ENCODE data around the gene RHOBTB1.

The RHOBTB1 gene

DNA sequence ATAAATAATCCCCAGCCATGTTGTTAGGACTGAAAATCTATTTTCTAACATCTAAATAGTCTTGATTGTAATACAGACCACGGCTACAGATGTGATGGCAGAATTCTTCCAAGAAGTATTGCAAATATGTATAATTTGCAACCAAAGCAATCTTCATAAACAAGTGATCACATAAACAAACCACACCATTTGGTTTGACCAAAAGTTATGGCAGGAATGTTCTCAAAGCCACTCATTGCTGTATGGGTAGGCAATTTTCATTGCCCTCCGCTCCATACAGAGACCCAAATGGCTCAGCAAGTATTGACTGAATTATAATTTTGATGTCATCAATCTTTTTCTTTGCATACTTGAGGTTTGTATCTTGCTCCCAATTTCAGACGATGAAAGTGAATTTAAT is 19.0 kb upstream of the RHOBTB1 start:
- no peaks in the 10 kb centered on the region for H3K36me3 ChIP-seq (ENCODE audit: control insufficient read depth, low read length)
- no peaks in the 10 kb centered on the region for H3K9me2 ChIP-seq (replicated peaks; ENCODE audit: control insufficient read depth, low read length)
- no peak overlapping the region for H3K4me3 ChIP-seq (ENCODE audit: low read length)
- no peak overlapping the region for H3K27ac ChIP-seq (ENCODE audit: low read depth, low read length)
- no peaks in the 10 kb centered on the region for H3K79me2 ChIP-seq (ENCODE audit: control insufficient read depth, low read length)
- H3K9me3 ChIP-seq (ENCODE audit: control insufficient read depth, insufficient read depth, low read length): no peaks in the 10 kb centered on the region
- no peak overlapping the region for H3K4me2 ChIP-seq (ENCODE audit: low read length)
- no peak for TF ChIP-seq EZH2phosphoT487 (IDR thresholded peaks at IDR 0.05; ENCODE audit: borderline replicate concordance, low read length)
- TF ChIP-seq, protein P1, sequence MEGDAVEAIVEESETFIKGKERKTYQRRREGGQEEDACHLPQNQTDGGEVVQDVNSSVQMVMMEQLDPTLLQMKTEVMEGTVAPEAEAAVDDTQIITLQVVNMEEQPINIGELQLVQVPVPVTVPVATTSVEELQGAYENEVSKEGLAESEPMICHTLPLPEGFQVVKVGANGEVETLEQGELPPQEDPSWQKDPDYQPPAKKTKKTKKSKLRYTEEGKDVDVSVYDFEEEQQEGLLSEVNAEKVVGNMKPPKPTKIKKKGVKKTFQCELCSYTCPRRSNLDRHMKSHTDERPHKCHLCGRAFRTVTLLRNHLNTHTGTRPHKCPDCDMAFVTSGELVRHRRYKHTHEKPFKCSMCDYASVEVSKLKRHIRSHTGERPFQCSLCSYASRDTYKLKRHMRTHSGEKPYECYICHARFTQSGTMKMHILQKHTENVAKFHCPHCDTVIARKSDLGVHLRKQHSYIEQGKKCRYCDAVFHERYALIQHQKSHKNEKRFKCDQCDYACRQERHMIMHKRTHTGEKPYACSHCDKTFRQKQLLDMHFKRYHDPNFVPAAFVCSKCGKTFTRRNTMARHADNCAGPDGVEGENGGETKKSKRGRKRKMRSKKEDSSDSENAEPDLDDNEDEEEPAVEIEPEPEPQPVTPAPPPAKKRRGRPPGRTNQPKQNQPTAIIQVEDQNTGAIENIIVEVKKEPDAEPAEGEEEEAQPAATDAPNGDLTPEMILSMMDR (IDR thresholded peaks at IDR 0.05; ENCODE audit: low read depth, low read length, poor library complexity, severe bottlenecking): no peak
- no peaks in the 10 kb centered on the region for H3F3A ChIP-seq (ENCODE audit: control insufficient read depth, insufficient read depth)
- peaks cover 8% of the 10 kb centered on the region; the same call in 1 of the 2 replicates for H3K27me3 ChIP-seq (ENCODE audit: control insufficient read depth, low read length)
- H3K4me1 ChIP-seq (ENCODE audit: control insufficient read depth, low read length): peaks cover 6% of the 10 kb centered on the region; the same call in 1 of the 2 replicates
- no peaks in the 10 kb centered on the region for H4K20me1 ChIP-seq (ENCODE audit: control insufficient read depth, insufficient read depth, low read depth, low read length)

DNA sequence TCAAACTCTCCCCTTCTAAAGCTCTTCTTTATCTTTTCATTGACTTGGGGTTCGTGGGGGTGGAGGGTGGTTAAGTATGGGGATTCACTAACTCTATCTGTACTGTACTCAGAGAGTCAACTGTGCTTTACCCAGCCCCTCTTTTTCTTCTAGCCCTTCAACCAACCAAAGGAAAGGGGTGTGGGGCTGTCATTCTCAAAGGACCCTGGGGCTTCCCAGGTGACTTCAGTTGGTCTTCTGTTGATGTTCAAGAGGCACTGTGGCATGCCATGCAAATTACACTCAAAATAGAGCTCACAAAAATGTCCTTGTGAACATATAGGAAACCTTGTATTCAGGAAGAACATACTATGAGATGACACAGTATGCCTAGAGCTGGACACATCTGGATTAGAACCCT is 16.9 kb upstream of the RHOBTB1 start:
- no peak overlapping the region for H3K4me2 ChIP-seq (ENCODE audit: low read length)
- H3K27ac ChIP-seq (ENCODE audit: low read depth, low read length): no peak overlapping the region
- peaks cover 12% of the 10 kb centered on the region; the same call in 1 of the 2 replicates for H3K27me3 ChIP-seq (ENCODE audit: control insufficient read depth, low read length)
- TF ChIP-seq EZH2phosphoT487 (IDR thresholded peaks at IDR 0.05; ENCODE audit: borderline replicate concordance, low read length): no peak
- TF ChIP-seq, protein P1 (IDR thresholded peaks at IDR 0.05; ENCODE audit: low read depth, low read length, poor library complexity, severe bottlenecking): no peak
- H3K4me1 ChIP-seq (ENCODE audit: control insufficient read depth, low read length): peaks cover 6% of the 10 kb centered on the region; the same call in 1 of the 2 replicates
- no peaks in the 10 kb centered on the region for H3K9me3 ChIP-seq (ENCODE audit: control insufficient read depth, insufficient read depth, low read length)
- H3K36me3 ChIP-seq (ENCODE audit: control insufficient read depth, low read length): no peaks in the 10 kb centered on the region
- H3K4me3 ChIP-seq (ENCODE audit: low read length): no peak overlapping the region
- H4K20me1 ChIP-seq (ENCODE audit: control insufficient read depth, insufficient read depth, low read depth, low read length): no peaks in the 10 kb centered on the region
- no peaks in the 10 kb centered on the region for H3F3A ChIP-seq (ENCODE audit: control insufficient read depth, insufficient read depth)
- no peaks in the 10 kb centered on the region for H3K9me2 ChIP-seq (replicated peaks; ENCODE audit: control insufficient read depth, low read length)
- no peaks in the 10 kb centered on the region for H3K79me2 ChIP-seq (ENCODE audit: control insufficient read depth, low read length)

DNA sequence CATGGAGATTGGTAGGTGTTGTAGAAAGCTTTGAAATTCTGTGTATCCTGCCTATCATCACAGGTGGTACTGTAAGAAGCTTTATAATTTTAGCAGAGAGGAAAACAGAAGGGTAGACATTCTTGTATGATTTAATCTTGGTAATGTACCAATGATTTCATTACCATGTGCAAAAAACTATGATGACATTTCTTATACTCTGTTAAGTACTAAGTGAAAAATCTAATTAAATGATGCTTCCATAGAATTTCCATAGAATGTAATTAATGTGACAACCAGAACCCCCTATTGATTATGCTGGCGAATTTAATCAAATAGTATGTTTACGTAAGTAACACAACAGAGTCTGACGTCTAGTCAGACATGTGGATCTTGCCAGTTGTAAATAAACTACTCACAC is 16.0 kb upstream of the RHOBTB1 start:
- Histone ChIP-seq H3K4me1 (ENCODE audit: control insufficient read depth, low read length) (peaks cover 6% of the 10 kb centered on the region; the same call in 1 of the 2 replicates), H3K36me3 (ENCODE audit: control insufficient read depth, low read length) (no peaks in the 10 kb centered on the region)

More for the DNA sequence above, 16.0 kb upstream of the RHOBTB1 start:
- no peak overlapping the region for H3K4me3 ChIP-seq (ENCODE audit: low read length)
- no peaks in the 10 kb centered on the region for H3F3A ChIP-seq (ENCODE audit: control insufficient read depth, insufficient read depth)
- H3K79me2 ChIP-seq (ENCODE audit: control insufficient read depth, low read length): no peaks in the 10 kb centered on the region
- no peak for TF ChIP-seq EZH2phosphoT487 (IDR thresholded peaks at IDR 0.05; ENCODE audit: borderline replicate concordance, low read length)
- TF ChIP-seq, protein P1 (IDR thresholded peaks at IDR 0.05; ENCODE audit: low read depth, low read length, poor library complexity, severe bottlenecking): no peak
- H3K27me3 ChIP-seq (ENCODE audit: control insufficient read depth, low read length): peaks cover 9% of the 10 kb centered on the region; the same call in 1 of the 2 replicates
- H3K27ac ChIP-seq (ENCODE audit: low read depth, low read length): no peak overlapping the region
- H3K9me2 ChIP-seq (replicated peaks; ENCODE audit: control insufficient read depth, low read length): no peaks in the 10 kb centered on the region
- no peak overlapping the region for H3K4me2 ChIP-seq (ENCODE audit: low read length)
- no peaks in the 10 kb centered on the region for H4K20me1 ChIP-seq (ENCODE audit: control insufficient read depth, insufficient read depth, low read depth, low read length)
- no peaks in the 10 kb centered on the region for H3K9me3 ChIP-seq (ENCODE audit: control insufficient read depth, insufficient read depth, low read length)

Data from DOHH2 (cell line).